OCI-M1 (cell line): ENCODE measurements around the gene MMP2.

ENCODE experiments used
- DNase-seq: peaks from one replicate; lab custom pipeline; 2025; lab: John Stamatoyannopoulos, UW

MMP2 gene

GRCh38 chr16:55494994-55495421 lies 16.0 kb downstream of the MMP2 start:
- DNase-seq = peak; percentile 78

GRCh38 chr16:55495616-55496289 lies 16.8 kb downstream of the MMP2 start:
- DNase-seq = no peak

GRCh38 chr16:55496509-55497145 lies 17.6 kb downstream of the MMP2 start:
- no peak for DNase-seq

GRCh38 chr16:55497558-55497957 lies 18.6 kb downstream of the MMP2 start:
- no peak for DNase-seq

GRCh38 chr16:55498101-55498500 lies 19.1 kb downstream of the MMP2 start:
- DNase-seq = no peak

GRCh38 chr16:55499281-55499680 lies 20.3 kb downstream of the MMP2 start:
- no peak for DNase-seq

- peak; percentile 71 for DNase-seq
These were observed 21.0 kb downstream of the MMP2 start for GRCh38 chr16:55499951-55500529.

- DNase-seq = peak; percentile 69
These were observed 21.6 kb downstream of the MMP2 start for GRCh38 chr16:55500530-55501011.

GRCh38 chr16:55501549-55502322 lies 22.7 kb downstream of the MMP2 start:
- no peak for DNase-seq

GRCh38 chr16:55502801-55503366 lies 23.9 kb downstream of the MMP2 start:
- no peak for DNase-seq

GRCh38 chr16:55503726-55504550 lies 24.9 kb downstream of the MMP2 start:
- DNase-seq = no peak

GRCh38 chr16:55505333-55506015 lies 26.5 kb downstream of the MMP2 start:
- no peak for DNase-seq

- no peak for DNase-seq
These were observed 27.1 kb downstream of the MMP2 start for GRCh38 chr16:55506083-55506482.

- DNase-seq = no peak
These were observed 27.7 kb downstream of the MMP2 start for GRCh38 chr16:55506708-55507107.

GRCh38 chr16:55508271-55508921 lies 29.4 kb downstream of the MMP2 start:
- DNase-seq = no peak

- peak; percentile 87 for DNase-seq
These were observed 30.2 kb downstream of the MMP2 start, which contains the start of gene LPCAT2 for GRCh38 chr16:55508941-55509931. LPCAT2 (plus strand) TSS chr16:55509072; CDS start chr16:55509182, 110 bp downstream.

- peak; percentile 81 for DNase-seq
These were observed 31.3 kb downstream of the MMP2 start for GRCh38 chr16:55510185-55510805.

GRCh38 chr16:55512941-55513340 lies 33.9 kb downstream of the MMP2 start:
- DNase-seq = no peak
